ENCODE results near the gene MICU1. TPM values are rescaled to one million over a fixed set of nuclear protein-coding genes. Genes with fewer than 3 reads are reported as not detected.

MICU1 gene
- total and polyA plus RNA-seq, 2 donors (not counting 3 experiments of a cell fraction or from before 2014, with no cell fraction given), result 27.5 to 48.0 TPM

DNA sequence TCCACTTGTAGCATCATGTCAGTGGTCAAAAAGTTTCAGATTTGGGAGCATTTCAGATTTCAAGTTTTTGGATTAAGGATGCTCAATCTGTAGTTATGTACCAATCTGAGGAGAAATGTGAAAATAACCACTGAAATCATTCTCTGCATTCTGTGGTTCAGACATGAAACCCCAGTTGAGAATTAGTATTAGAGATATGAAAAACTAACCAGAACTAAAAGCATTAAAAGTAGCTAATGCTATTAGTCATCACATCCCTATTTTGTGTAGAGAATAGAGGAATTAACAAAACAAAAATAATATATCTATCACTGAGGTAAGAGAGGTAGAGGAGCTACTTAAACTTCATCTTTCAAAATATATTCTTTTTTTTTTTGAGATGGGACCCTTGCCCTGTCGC lies 28.0 kb downstream of the MICU1 start:
- Histone ChIP-seq H3K36me3 (ENCODE audit: control insufficient read depth in 2 of 2, extremely low read depth in 1 of 2, insufficient read depth in 2 of 2, low read length in 2 of 2) (no peaks in the 10 kb centered on the region), H3K4me3 (replicated peaks in 1 of 3; ENCODE audit: insufficient read depth in 1 of 3, low read depth in 1 of 3, low read length in 3 of 3) (no peak overlapping the region), H2AFZ (ENCODE audit: low read depth, low read length) (no peak overlapping the region), H3K4me2 (ENCODE audit: insufficient read depth, low read length) (no peak overlapping the region), H3K79me2 (ENCODE audit: control insufficient read depth, insufficient read depth, low read length) (peaks cover 4% of the 10 kb centered on the region), H3K9me3 (replicated peaks; ENCODE audit: control insufficient read depth, insufficient read depth, low read length) (no peaks in the 10 kb centered on the region), H3K4me1 (ENCODE audit: control insufficient read depth, extremely low read depth, insufficient read depth, low read length) (peaks cover 2% of the 10 kb centered on the region), H3K27ac (ENCODE audit: insufficient read depth, low read depth, low read length) (no peak overlapping the region), H3K9ac (replicated peaks; ENCODE audit: extremely low read depth, insufficient read depth, low read length) (no peak overlapping the region), H4K20me1 (replicated peaks; ENCODE audit: control insufficient read depth, extremely low read depth, insufficient read depth, low read length) (no peaks in the 10 kb centered on the region), H3K9me1 (replicated peaks; ENCODE audit: control insufficient read depth, extremely low read depth, insufficient read depth, low read length) (no peaks in the 10 kb centered on the region), H3K27me3 (ENCODE audit: control insufficient read depth in 2 of 2, insufficient read depth in 2 of 2, low read length in 2 of 2) (no peaks in the 10 kb centered on the region)
- ChIA-PET CTCF (interaction anchor here (1.5 to 1.7 kb wide), 2 partner anchors 21 to 236 kb away, joined by 4 to 5 read pairs; no protein-coding TSS in a partner anchor), POLR2A (no interaction called here)
- dilution Hi-C loops (cut with MboI; ENCODE audit: extremely low pct_ligation_motif_present, low sequenced_read_pairs), result no loop called here
- intact Hi-C loops (cut with micrococcal nuclease), result no loop called here
- no peak for TF ChIP-seq POLR2AphosphoS5 (IDR thresholded peaks at IDR 0.05; ENCODE audit: insufficient read depth, low read depth, low read length)
- TF ChIP-seq POLR2A (IDR thresholded peaks at IDR 0.05; ENCODE audit: low read depth, low read length), result no peak
- TF ChIP-seq, protein P1, sequence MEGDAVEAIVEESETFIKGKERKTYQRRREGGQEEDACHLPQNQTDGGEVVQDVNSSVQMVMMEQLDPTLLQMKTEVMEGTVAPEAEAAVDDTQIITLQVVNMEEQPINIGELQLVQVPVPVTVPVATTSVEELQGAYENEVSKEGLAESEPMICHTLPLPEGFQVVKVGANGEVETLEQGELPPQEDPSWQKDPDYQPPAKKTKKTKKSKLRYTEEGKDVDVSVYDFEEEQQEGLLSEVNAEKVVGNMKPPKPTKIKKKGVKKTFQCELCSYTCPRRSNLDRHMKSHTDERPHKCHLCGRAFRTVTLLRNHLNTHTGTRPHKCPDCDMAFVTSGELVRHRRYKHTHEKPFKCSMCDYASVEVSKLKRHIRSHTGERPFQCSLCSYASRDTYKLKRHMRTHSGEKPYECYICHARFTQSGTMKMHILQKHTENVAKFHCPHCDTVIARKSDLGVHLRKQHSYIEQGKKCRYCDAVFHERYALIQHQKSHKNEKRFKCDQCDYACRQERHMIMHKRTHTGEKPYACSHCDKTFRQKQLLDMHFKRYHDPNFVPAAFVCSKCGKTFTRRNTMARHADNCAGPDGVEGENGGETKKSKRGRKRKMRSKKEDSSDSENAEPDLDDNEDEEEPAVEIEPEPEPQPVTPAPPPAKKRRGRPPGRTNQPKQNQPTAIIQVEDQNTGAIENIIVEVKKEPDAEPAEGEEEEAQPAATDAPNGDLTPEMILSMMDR (IDR thresholded peaks at IDR 0.05; ENCODE audit: extremely low read depth in 1 of 2, insufficient read depth in 1 of 2, low read depth in 1 of 2, low read length in 2 of 2), result no peak
- TF ChIP-seq JUN (IDR thresholded peaks at IDR 0.05; ENCODE audit: borderline replicate concordance, insufficient read depth, insufficient read length, low read depth), result no peak
- no peak for TF ChIP-seq FOS (IDR thresholded peaks at IDR 0.05; ENCODE audit: borderline replicate concordance, insufficient read depth, low read length)
- FAIRE-seq, result no peak
- DNase-seq (ENCODE audit: low read depth, low spot score), result no peak
- no TSS peak for BruUV-seq (replicated peaks)

DNA sequence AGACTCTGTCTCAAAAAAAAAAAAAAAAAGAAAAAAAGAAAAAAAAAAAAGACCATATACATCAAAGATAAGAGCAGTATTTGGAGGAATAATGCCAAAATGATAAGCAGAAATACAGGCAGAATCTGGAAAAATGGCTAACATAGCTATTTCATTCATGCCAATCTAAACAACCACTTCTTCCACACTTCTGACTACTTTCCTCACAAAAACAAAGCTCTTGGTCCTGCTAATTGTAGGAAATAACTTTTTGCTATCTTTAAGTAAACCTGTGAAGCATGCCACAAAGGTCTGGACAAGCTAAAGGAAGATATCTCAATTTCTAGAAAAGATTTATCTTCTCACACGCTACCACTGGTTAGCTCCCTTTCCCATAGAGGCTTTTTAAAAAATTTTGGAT lies 30.4 kb downstream of the MICU1 start:
- Histone ChIP-seq H3K36me3 (ENCODE audit: control insufficient read depth in 2 of 2, extremely low read depth in 1 of 2, insufficient read depth in 2 of 2, low read length in 2 of 2) (no peaks in the 10 kb centered on the region), H4K20me1 (replicated peaks; ENCODE audit: control insufficient read depth, extremely low read depth, insufficient read depth, low read length) (no peaks in the 10 kb centered on the region), H3K9ac (replicated peaks; ENCODE audit: extremely low read depth, insufficient read depth, low read length) (no peak overlapping the region), H2AFZ (ENCODE audit: low read depth, low read length) (no peak overlapping the region), H3K27me3 (ENCODE audit: control insufficient read depth in 2 of 2, insufficient read depth in 2 of 2, low read length in 2 of 2) (no peaks in the 10 kb centered on the region), H3K9me3 (replicated peaks; ENCODE audit: control insufficient read depth, insufficient read depth, low read length) (no peaks in the 10 kb centered on the region), H3K4me1 (ENCODE audit: control insufficient read depth, extremely low read depth, insufficient read depth, low read length) (peaks cover 2% of the 10 kb centered on the region), H3K9me1 (replicated peaks; ENCODE audit: control insufficient read depth, extremely low read depth, insufficient read depth, low read length) (no peaks in the 10 kb centered on the region), H3K27ac (ENCODE audit: insufficient read depth, low read depth, low read length) (no peak overlapping the region), H3K4me2 (ENCODE audit: insufficient read depth, low read length) (no peak overlapping the region), H3K4me3 (replicated peaks in 1 of 3; ENCODE audit: insufficient read depth in 1 of 3, low read depth in 1 of 3, low read length in 3 of 3) (no peak overlapping the region), H3K79me2 (ENCODE audit: control insufficient read depth, insufficient read depth, low read length) (peaks cover 7% of the 10 kb centered on the region)
- ChIA-PET CTCF (interaction anchor here (0.6 to 2.3 kb wide), 5 partner anchors 9 to 239 kb away, joined by 3 to 6 read pairs (median 4); no protein-coding TSS in a partner anchor), POLR2A (interaction anchor here (0.7 kb wide), 1 partner anchor 10 kb away, joined by 7 read pairs; no protein-coding TSS in a partner anchor)
- TF ChIP-seq MYC (IDR thresholded peaks at IDR 0.05; ENCODE audit: low read depth, low read length) (no peak), POLR2A (IDR thresholded peaks at IDR 0.05; ENCODE audit: low read depth, low read length) (no peak), EZH2 (IDR thresholded peaks at IDR 0.05; ENCODE audit: borderline replicate concordance, low read depth, low read length, severe bottlenecking) (no peak), FOS (IDR thresholded peaks at IDR 0.05; ENCODE audit: borderline replicate concordance, insufficient read depth, low read length) (no peak), POLR2AphosphoS5 (IDR thresholded peaks at IDR 0.05; ENCODE audit: insufficient read depth, low read depth, low read length) (no peak), JUN (IDR thresholded peaks at IDR 0.05; ENCODE audit: borderline replicate concordance, insufficient read depth, insufficient read length, low read depth) (no peak), GATA2 (IDR thresholded peaks at IDR 0.05; ENCODE audit: insufficient read depth, insufficient read length, low read depth, low read length) (no peak)
- TF ChIP-seq, protein P1 (IDR thresholded peaks at IDR 0.05; ENCODE audit: extremely low read depth in 1 of 2, insufficient read depth in 1 of 2, low read depth in 1 of 2, low read length in 2 of 2), result no peak
- TF ChIP-seq, protein P2, sequence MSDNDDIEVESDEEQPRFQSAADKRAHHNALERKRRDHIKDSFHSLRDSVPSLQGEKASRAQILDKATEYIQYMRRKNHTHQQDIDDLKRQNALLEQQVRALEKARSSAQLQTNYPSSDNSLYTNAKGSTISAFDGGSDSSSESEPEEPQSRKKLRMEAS (IDR thresholded peaks at IDR 0.05; ENCODE audit: insufficient read depth, insufficient read length), result no peak
- intact Hi-C loops (cut with micrococcal nuclease) (no loop called here), dilution Hi-C loops (cut with MboI; ENCODE audit: extremely low pct_ligation_motif_present, low sequenced_read_pairs) (no loop called here)
- DNase-seq (ENCODE audit: low read depth, low spot score) (peak; percentile 51), FAIRE-seq (peak; percentile 53)
- BruUV-seq (replicated peaks), result no TSS peak

Measured in endothelial cell of umbilical vein (primary cell).